B cell (primary cell): ENCODE results near the gene ERVFRD-1.

Source experiments
- CTCF ChIP-seq: fragments of 200-600 bp; IDR thresholded peaks from one replicate; pipeline ENCODE4 v1.8.0; 2022; ENCODE audit warnings: antibody characterized with exemption, mild to moderate bottlenecking
- EZH2 ChIP-seq: IDR thresholded peaks from 2 replicates; pipeline ENCODE4 v1.6.1; 2012; ENCODE audit warnings: borderline replicate concordance, low read depth, mild to moderate bottlenecking, moderate library complexity, low read length; ENCODE audit not compliant: insufficient read depth, poor library complexity, severe bottlenecking

GRCh38 chr6:11136809-11137208, 25.3 kb upstream of the ERVFRD-1 start:
- TF ChIP-seq CTCF (no peak), EZH2 (no peak)
